ENCODE data around the gene SNX24. TPM values are rescaled to one million over a fixed set of nuclear protein-coding genes. Genes with fewer than 3 reads are reported as not detected.

The SNX24 gene
- total and polyA plus RNA-seq, 4 donors, result 6.3 to 10.1 (median 9.1) TPM

DNA sequence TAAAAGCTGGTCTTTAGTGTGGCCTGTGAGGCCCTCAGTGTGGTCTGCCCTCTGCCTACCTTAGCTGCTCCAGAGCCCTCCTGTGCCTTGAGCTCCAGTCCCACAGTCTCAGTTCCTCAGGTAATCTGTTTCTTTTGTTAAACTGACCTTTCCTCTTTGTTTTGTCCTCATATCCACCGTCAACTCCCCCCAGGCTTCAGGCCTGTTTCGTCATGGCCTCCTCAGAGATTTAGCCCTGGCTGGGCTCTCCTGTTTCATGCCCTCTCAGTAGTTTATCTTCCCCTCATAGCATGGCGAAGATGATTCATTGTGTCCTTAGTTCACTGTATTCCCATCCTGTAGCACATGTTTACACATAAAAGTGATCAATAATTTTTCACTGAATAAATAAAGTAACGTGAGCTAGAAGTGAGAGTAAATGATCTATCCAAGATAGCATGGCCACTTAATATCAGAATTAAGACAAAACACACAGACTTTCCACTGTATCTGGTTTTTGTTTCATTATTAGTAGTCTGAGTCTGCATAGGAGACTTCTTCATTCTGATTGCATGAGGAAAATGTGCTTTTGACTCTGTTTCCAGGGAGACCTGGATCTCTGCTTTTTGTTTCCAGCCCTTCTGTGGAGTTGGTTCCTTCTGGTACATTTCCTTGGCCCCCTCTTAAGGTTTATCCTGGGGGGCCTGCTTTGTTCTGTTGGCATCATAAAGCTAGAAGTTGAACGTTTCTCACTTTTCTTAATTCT lies 70.5 kb downstream of the SNX24 start:
- Histone ChIP-seq H3K27ac (ENCODE audit: low read depth in 1 of 2, low read length in 2 of 2) (peak overlapping the region in 1 of 2 donors; percentile 10), H3K9ac (ENCODE audit: low read depth in 1 of 2, low read length in 2 of 2) (no peak overlapping the region), H3K4me3 (ENCODE audit: low read depth in 1 of 3, low read length in 3 of 3) (no peak overlapping the region), H3K36me3 (ENCODE audit: control insufficient read depth in 4 of 4, insufficient read depth in 3 of 4, low read depth in 1 of 4, low read length in 3 of 4) (no peaks in the 10 kb centered on the region), H3K27me3 (ENCODE audit: control insufficient read depth in 4 of 4, insufficient read depth in 4 of 4, low read length in 3 of 4) (no peaks in the 10 kb centered on the region), H3K9me3 (ENCODE audit: control insufficient read depth in 4 of 4, low read length in 3 of 4) (no peaks in the 10 kb centered on the region), H3K4me1 (ENCODE audit: control insufficient read depth in 4 of 4, insufficient read depth in 4 of 4, low read length in 3 of 4) (peaks cover 0 to 13% (median 5%) of the 10 kb centered on the region in 4 donors)
- DNase-seq (ENCODE audit: low spot score), result no peak
- WGBS, result 54% methylated on average over 5 of the region's 5 CpGs
- no peak for TF ChIP-seq GABPA (IDR thresholded peaks at IDR 0.05 in 1 of 2, conservative IDR thresholded peaks at IDR 0.05 in 1 of 2)
- no peak for TF ChIP-seq YY1 (IDR thresholded peaks at IDR 0.05)
- TF ChIP-seq JUND (IDR thresholded peaks at IDR 0.05), result no peak
- TF ChIP-seq HNF4A (conservative IDR thresholded peaks at IDR 0.05), result no peak
- no peak for TF ChIP-seq FOXA2 (IDR thresholded peaks at IDR 0.05)
- TF ChIP-seq NR2F2 (IDR thresholded peaks at IDR 0.05), result no peak
- TF ChIP-seq, protein P1, sequence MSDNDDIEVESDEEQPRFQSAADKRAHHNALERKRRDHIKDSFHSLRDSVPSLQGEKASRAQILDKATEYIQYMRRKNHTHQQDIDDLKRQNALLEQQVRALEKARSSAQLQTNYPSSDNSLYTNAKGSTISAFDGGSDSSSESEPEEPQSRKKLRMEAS (IDR thresholded peaks at IDR 0.05), result no peak
- TF ChIP-seq HNF4G (IDR thresholded peaks at IDR 0.05), result no peak
- TF ChIP-seq RXRA (IDR thresholded peaks at IDR 0.05), result no peak
- TF ChIP-seq TAF1 (conservative IDR thresholded peaks at IDR 0.05), result no peak
- TF ChIP-seq FOXA1 (IDR thresholded peaks at IDR 0.05), result no peak
- TF ChIP-seq, protein P2, sequence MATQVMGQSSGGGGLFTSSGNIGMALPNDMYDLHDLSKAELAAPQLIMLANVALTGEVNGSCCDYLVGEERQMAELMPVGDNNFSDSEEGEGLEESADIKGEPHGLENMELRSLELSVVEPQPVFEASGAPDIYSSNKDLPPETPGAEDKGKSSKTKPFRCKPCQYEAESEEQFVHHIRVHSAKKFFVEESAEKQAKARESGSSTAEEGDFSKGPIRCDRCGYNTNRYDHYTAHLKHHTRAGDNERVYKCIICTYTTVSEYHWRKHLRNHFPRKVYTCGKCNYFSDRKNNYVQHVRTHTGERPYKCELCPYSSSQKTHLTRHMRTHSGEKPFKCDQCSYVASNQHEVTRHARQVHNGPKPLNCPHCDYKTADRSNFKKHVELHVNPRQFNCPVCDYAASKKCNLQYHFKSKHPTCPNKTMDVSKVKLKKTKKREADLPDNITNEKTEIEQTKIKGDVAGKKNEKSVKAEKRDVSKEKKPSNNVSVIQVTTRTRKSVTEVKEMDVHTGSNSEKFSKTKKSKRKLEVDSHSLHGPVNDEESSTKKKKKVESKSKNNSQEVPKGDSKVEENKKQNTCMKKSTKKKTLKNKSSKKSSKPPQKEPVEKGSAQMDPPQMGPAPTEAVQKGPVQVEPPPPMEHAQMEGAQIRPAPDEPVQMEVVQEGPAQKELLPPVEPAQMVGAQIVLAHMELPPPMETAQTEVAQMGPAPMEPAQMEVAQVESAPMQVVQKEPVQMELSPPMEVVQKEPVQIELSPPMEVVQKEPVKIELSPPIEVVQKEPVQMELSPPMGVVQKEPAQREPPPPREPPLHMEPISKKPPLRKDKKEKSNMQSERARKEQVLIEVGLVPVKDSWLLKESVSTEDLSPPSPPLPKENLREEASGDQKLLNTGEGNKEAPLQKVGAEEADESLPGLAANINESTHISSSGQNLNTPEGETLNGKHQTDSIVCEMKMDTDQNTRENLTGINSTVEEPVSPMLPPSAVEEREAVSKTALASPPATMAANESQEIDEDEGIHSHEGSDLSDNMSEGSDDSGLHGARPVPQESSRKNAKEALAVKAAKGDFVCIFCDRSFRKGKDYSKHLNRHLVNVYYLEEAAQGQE (IDR thresholded peaks at IDR 0.05), result no peak
- TF ChIP-seq RAD21 (IDR thresholded peaks at IDR 0.05), result no peak
- TF ChIP-seq SP1 (IDR thresholded peaks at IDR 0.05), result no peak
- TF ChIP-seq, protein P3, sequence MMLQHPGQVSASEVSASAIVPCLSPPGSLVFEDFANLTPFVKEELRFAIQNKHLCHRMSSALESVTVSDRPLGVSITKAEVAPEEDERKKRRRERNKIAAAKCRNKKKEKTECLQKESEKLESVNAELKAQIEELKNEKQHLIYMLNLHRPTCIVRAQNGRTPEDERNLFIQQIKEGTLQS (IDR thresholded peaks at IDR 0.05), result no peak
- no peak for TF ChIP-seq EGR1 (IDR thresholded peaks at IDR 0.05; ENCODE audit: low read depth in 2 of 2)
- TF ChIP-seq, protein P4, sequence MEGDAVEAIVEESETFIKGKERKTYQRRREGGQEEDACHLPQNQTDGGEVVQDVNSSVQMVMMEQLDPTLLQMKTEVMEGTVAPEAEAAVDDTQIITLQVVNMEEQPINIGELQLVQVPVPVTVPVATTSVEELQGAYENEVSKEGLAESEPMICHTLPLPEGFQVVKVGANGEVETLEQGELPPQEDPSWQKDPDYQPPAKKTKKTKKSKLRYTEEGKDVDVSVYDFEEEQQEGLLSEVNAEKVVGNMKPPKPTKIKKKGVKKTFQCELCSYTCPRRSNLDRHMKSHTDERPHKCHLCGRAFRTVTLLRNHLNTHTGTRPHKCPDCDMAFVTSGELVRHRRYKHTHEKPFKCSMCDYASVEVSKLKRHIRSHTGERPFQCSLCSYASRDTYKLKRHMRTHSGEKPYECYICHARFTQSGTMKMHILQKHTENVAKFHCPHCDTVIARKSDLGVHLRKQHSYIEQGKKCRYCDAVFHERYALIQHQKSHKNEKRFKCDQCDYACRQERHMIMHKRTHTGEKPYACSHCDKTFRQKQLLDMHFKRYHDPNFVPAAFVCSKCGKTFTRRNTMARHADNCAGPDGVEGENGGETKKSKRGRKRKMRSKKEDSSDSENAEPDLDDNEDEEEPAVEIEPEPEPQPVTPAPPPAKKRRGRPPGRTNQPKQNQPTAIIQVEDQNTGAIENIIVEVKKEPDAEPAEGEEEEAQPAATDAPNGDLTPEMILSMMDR (IDR thresholded peaks at IDR 0.05; ENCODE audit: low read depth, low read length, missing input control), result no peak
- TF ChIP-seq, protein P5, sequence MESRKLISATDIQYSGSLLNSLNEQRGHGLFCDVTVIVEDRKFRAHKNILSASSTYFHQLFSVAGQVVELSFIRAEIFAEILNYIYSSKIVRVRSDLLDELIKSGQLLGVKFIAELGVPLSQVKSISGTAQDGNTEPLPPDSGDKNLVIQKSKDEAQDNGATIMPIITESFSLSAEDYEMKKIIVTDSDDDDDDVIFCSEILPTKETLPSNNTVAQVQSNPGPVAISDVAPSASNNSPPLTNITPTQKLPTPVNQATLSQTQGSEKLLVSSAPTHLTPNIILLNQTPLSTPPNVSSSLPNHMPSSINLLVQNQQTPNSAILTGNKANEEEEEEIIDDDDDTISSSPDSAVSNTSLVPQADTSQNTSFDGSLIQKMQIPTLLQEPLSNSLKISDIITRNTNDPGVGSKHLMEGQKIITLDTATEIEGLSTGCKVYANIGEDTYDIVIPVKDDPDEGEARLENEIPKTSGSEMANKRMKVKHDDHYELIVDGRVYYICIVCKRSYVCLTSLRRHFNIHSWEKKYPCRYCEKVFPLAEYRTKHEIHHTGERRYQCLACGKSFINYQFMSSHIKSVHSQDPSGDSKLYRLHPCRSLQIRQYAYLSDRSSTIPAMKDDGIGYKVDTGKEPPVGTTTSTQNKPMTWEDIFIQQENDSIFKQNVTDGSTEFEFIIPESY (IDR thresholded peaks at IDR 0.05), result no peak
